Natural killer cell treated with Interleukin-12 subunit alpha and Interleukin-12 subunit beta and Interleukin-15 and Interleukin-18, amount 100 ng/mL, for 72 hours (primary cell): ENCODE results near the gene H2BW2. TPM values are rescaled to one million over a fixed set of nuclear protein-coding genes. Genes with fewer than 3 reads are reported as not detected.

Experiments used
- ATAC-seq, 2 donors: fragments of 150-1000 bp; cut with Tn5 transposase in 1 of 2; sonication (Bioruptor Pico), chemical (Tn5 transposase) in 1 of 2; 2 replicates each; pipeline ENCODE4 v1.10.0; 2021
- DNase-seq: peaks from one replicate; pipeline ENCODE4 v3.0.0; 2022; ENCODE audit warnings: low spot score
- H3K27ac Mint-ChIP-seq, 2 donors: 1 replicate in 1 of 2; 2 replicates in 1 of 2; pipeline ENCODE4 v1.8.0; 2022; ENCODE audit warnings: mixed read lengths in 2 of 2, mild to moderate bottlenecking in 1 of 2, moderate library complexity in 1 of 2
- H3K27me3 Mint-ChIP-seq, 2 donors: 1 replicate in 1 of 2; 2 replicates in 1 of 2; pipeline ENCODE4 v1.8.0; 2022; ENCODE audit warnings: mixed read lengths in 2 of 2
- H3K36me3 Mint-ChIP-seq: one replicate; pipeline ENCODE4 v1.8.0; 2022; ENCODE audit warnings: mixed read lengths
- H3K4me1 Mint-ChIP-seq, 2 donors: 1 replicate in 1 of 2; 2 replicates in 1 of 2; pipeline ENCODE4 v1.8.0; 2022; ENCODE audit warnings: low read depth in 2 of 2, mixed read lengths in 2 of 2, mild to moderate bottlenecking in 1 of 2
- H3K4me3 Mint-ChIP-seq: one replicate; pipeline ENCODE4 v1.8.0; 2022; ENCODE audit warnings: mixed read lengths
- H3K9me3 Mint-ChIP-seq: 2 replicates; pipeline ENCODE4 v1.8.0; 2022; ENCODE audit warnings: mixed read lengths
- total RNA-seq, 2 donors: library from RNA; stranded (reverse); gene quantifications; one replicate each; pipeline ENCODE4 v1.2.3, GENCODE V29; 2022

H2BW2 gene
- total RNA-seq, 2 donors from 2014 or later = not detected

- no peaks in the 10 kb centered on the region for H3K4me1 Mint-ChIP-seq
- H3K27me3 Mint-ChIP-seq = peaks cover 7 to 9% of the 10 kb centered on the region in 2 donors
- DNase-seq (no peak), ATAC-seq (peak in 1 of 2 donors; percentile 11)
- H3K4me3 Mint-ChIP-seq = no peak overlapping the region
- no peak overlapping the region for H3K27ac Mint-ChIP-seq
- no peaks in the 10 kb centered on the region for H3K9me3 Mint-ChIP-seq
- no peaks in the 10 kb centered on the region for H3K36me3 Mint-ChIP-seq
Measured at GRCh38 chrX:104084063-104084462, 44.3 kb downstream of the H2BW2 start.

- DNase-seq (no peak), ATAC-seq (no peak)
- Mint-ChIP-seq H3K27ac (no peak overlapping the region), H3K36me3 (no peaks in the 10 kb centered on the region), H3K27me3 (peaks cover 7 to 9% of the 10 kb centered on the region in 2 donors), H3K9me3 (no peaks in the 10 kb centered on the region), H3K4me1 (no peaks in the 10 kb centered on the region), H3K4me3 (no peak overlapping the region)
Measured at GRCh38 chrX:104084534-104085277, 45.0 kb downstream of the H2BW2 start.

- no peak for ATAC-seq
Measured at GRCh38 chrX:104085477-104085876, 45.7 kb downstream of the H2BW2 start.

GRCh38 chrX:104085919-104086318 is 46.2 kb downstream of the H2BW2 start:
- H3K36me3 Mint-ChIP-seq = no peaks in the 10 kb centered on the region
- H3K4me1 Mint-ChIP-seq = no peaks in the 10 kb centered on the region
- H3K9me3 Mint-ChIP-seq = no peaks in the 10 kb centered on the region
- H3K4me3 Mint-ChIP-seq = no peak overlapping the region
- DNase-seq (no peak), ATAC-seq (no peak)
- H3K27me3 Mint-ChIP-seq = peaks cover 9% of the 10 kb centered on the region in 2 donors
- no peak overlapping the region for H3K27ac Mint-ChIP-seq

More at GRCh38 chrX:104085477-104085876, 45.7 kb downstream of the H2BW2 start:
- Mint-ChIP-seq H3K4me1 (no peaks in the 10 kb centered on the region), H3K36me3 (no peaks in the 10 kb centered on the region), H3K27me3 (peaks cover 7 to 9% of the 10 kb centered on the region in 2 donors), H3K27ac (no peak overlapping the region), H3K9me3 (no peaks in the 10 kb centered on the region), H3K4me3 (no peak overlapping the region)
- DNase-seq = no peak

Other genes starting within 250 kb of the H2BW2 start
- gene RAB9B, start 207.7 kb upstream of the H2BW2 start, total RNA-seq = under 1 TPM; 0.22 to 0.45 TPM
- 10 to 100 TPM in 1 of 2 donors, 1 to 10 TPM in 1; 5.1 to 10.2 TPM for gene TMSB15B, start 77.3 kb upstream of the H2BW2 start, total RNA-seq
- not detected for gene H2BW1, start 26.2 kb upstream of the H2BW2 start, total RNA-seq
- gene TMSB15C, start 36.3 kb downstream of the H2BW2 start, total RNA-seq = 1 to 10 TPM; 2.0 to 5.0 TPM
- 1 to 10 TPM; 3.1 to 4.8 TPM for gene ZCCHC18, start 72.6 kb downstream of the H2BW2 start, total RNA-seq
- gene SLC25A53, start 117.1 kb downstream of the H2BW2 start, total RNA-seq = 10 to 100 TPM; 10.3 to 10.8 TPM
- gene FAM199X, start 126.5 kb downstream of the H2BW2 start, total RNA-seq = 10 to 100 TPM in 1 of 2 donors, 1 to 10 TPM in 1; 9.0 to 10.3 TPM
- not detected for gene ESX1, start 215.0 kb downstream of the H2BW2 start, total RNA-seq